GM21515 (cell line): ENCODE data around the gene WDFY2.
A peak's percentile ranks its signal among the peaks of the same experiment; 100 is the strongest.
"Not testable (repeated sequence)": the region's sequence is repeated elsewhere in the genome, so short reads cannot be mapped to it uniquely, and the experiment has no call there.

ENCODE experiments used
- ATAC-seq: cut with Tn5 transposase; IDR thresholded peaks from one replicate; pipeline ENCODE4 v1.9.1; 2021; ENCODE audit not compliant: unreplicated experiment

The WDFY2 gene

GRCh38 chr13:51689663-51689996 is 105.4 kb downstream of the WDFY2 start:
- ATAC-seq: no peak

DNA sequence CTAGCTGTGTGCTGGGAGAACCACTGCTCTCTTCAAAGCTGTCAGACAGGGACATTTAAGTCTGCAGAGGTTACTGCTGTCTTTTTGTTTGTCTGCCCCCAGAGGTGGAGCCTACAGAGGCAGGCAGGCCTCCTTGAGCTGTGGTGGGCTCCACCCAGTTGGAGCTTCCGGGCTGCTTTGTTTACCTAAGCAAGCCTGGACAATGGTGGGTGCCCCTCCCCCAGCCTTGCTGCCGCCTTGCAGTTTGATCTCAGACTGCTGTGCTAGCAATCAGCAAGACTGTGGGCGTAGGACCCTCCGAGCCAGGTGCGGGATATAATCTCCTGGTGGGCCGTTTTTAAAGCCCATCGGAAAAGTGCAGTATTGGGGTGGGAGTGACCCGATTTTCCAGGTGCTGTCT is 111.4 kb downstream of the WDFY2 start:
- not testable (repeated sequence) for ATAC-seq

GRCh38 chr13:51697181-51697580 is 112.9 kb downstream of the WDFY2 start:
- no peak for ATAC-seq

- ATAC-seq: no peak
These were observed 113.6 kb downstream of the WDFY2 start for GRCh38 chr13:51697855-51698254.

- ATAC-seq: no peak
These were observed 114.1 kb downstream of the WDFY2 start for GRCh38 chr13:51698352-51698751.

- peak; percentile 73 for ATAC-seq
These were observed 120.4 kb downstream of the WDFY2 start for GRCh38 chr13:51704399-51705313.

DNA sequence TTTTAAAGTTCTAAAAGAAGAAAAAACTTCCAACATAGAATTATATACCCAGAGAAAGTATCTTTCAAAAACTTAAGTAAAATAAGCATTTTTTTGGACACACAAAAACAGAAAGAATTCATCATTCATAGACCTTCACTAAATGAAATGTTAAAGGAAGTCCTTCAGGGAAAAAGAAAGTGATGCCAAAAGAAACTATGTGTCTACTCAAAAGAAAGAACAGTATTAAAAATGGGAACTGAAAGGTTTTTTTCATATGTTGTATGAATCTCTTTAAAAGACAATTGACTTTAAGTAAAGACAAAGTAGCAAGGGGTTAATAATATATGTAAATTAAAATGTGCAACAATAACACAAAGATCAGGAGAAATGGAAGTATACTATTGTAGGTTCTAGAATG is 123.2 kb downstream of the WDFY2 start:
- no peak for ATAC-seq

- no peak for ATAC-seq
These were observed 129.5 kb downstream of the WDFY2 start for GRCh38 chr13:51713807-51714206.

- peak; percentile 67 for ATAC-seq
These were observed 130.5 kb downstream of the WDFY2 start for GRCh38 chr13:51714663-51715168.

GRCh38 chr13:51715613-51716012 is 131.4 kb downstream of the WDFY2 start:
- ATAC-seq: no peak

DNA sequence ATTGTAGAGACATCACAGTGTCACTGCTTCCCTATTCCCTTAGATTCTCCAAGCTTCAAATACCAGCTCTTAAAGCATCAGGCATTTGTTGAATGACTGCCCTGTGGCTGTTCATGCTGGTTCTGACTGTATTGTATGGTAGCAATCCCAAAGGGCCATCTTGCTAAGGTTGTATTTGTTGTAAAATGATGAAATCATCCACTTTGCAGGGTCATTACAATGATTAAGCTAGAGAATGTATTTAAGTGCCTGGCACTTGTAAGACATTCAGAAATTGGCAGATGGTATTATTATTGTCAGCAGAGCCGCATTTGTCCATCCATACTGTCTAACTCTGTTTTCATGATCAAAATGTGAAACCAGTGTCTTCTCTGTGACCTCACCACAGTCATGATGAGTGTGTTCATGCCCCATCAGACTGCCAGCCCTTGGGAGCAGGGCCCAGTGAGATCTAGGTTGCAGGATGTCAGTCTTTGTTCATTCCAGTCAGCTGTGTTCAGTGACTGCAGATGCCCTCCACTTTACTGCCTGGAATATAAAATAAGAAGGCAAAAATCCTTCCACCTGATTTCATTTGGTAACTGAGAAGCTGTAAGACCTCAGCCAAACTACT is 133.6 kb downstream of the WDFY2 start:
- no peak for ATAC-seq

- no peak for ATAC-seq
These were observed 135.1 kb downstream of the WDFY2 start for GRCh38 chr13:51719394-51719793.

DNA sequence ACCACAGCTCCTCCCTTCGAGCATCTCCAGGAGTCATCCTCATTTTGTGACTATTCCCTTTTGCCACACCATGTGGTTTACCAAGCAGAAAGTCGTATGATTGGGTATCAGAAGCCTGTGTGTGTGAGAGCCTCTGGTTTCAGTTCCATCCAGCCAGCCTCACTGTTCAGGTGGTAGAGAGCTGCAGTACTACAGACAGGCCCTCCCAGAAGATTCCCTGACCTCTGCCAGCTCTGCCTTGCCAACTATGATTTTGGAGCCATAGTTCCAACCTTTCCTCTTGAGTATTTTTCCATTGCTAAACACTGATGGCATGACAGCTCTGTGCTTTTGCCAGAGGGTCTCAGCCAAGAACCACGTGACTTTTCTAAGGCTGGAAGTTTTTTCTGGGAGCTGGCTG is 137.2 kb downstream of the WDFY2 start:
- peak; percentile 88 for ATAC-seq

GRCh38 chr13:51723529-51723928 is 139.3 kb downstream of the WDFY2 start:
- no peak for ATAC-seq

GRCh38 chr13:51724721-51725120 is 140.5 kb downstream of the WDFY2 start:
- no peak for ATAC-seq

DNA sequence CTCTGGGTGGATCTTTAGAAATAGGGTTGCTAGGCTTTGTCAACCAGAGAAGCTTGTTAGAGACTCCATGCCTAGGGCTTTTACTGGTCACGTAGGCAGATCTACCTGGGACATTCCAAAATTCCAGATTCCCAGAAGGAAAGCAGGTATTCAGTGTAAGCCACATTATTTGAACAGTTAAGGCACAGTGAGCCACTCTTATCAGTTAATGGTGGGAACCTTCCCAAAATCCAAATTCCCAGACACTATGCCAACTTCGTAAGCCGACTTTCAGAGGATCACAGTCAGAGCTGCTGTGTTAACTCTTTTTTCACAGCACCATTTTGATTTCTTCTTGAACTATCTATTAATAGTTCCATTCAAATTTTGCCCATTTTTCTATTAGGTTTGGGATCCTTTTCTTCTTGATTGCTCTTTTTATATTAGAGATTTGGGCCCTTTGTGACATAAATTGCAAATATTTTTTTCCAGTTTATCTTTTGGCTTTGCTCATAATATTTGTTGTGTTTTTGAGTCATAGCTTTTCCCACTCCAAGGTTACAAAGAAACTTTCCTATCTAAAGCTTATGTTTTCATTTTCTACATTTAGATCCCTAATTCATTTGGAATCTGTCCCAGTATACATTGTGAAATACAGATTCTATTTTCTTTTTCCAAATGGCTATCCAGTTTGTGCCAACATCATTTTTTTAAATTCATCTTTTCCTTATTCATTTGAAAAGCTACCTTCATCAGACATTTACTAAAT is 142.4 kb downstream of the WDFY2 start:
- ATAC-seq: no peak

- no peak for ATAC-seq
These were observed 143.5 kb downstream of the WDFY2 start for GRCh38 chr13:51727634-51728274.

GRCh38 chr13:51728275-51728673 is 144.0 kb downstream of the WDFY2 start:
- no peak for ATAC-seq

- no peak for ATAC-seq
These were observed 144.7 kb downstream of the WDFY2 start for GRCh38 chr13:51728972-51729371.

DNA sequence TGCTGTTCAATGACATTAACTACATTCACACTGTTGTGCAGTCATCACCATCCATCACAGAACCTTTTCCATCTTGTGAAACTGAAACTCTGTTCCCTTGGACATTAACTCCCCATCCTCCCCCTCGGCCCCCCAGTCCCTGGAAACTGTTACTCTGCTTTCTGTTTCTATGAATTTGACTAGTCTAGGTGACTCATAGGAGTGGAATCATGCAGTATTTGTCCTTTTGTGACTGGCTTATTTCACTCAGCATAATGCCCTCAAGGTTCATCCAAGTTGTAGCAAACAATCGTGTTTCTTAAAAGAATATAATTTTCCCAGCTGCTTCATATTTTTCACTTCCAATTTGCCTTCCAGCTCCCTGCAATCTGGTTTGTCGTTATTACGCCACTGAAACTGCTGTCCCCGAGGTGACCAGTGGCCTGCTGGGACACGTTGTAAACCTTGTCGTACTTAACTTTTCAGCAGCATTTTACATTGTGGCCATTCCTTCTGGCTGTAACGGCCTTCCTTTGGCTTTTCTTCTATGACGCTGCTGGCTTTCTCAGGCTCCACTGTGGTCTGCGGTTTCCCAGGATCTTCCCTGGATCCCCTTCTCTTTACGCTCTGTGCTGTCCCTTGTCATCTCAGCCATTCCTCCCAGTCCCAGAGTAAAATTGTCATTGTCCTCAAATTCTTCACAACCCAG is 145.7 kb downstream of the WDFY2 start:
- ATAC-seq: no peak

DNA sequence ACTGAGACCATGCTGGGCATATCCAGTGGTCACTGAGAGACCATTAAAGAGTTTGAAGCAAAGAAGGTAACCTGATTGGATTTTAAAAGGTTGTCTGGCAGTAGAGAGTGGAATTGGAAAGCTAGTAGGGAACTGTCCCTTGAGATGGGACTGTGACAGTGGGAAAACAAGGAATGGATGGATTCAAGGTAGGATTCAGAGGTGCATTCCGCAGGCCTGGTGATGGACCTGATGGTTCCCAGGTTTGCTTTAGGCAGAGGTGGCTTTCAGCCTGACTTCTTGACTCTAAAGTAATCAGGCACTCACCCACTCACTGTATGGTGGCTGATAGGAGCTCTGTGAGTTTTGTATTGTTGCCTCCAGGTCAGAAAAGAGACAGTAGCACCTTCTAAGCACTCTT is 146.7 kb downstream of the WDFY2 start:
- no peak for ATAC-seq
